Endodermal cell (in vitro differentiated cells): ENCODE results near the gene FAM72D. TPM values are rescaled to one million over a fixed set of nuclear protein-coding genes. Genes with fewer than 3 reads are reported as not detected.
"Not testable (repeated sequence)": the region's sequence is repeated elsewhere in the genome, so short reads cannot be mapped to it uniquely, and the experiment has no call there.

Experiments
- DNase-seq: peaks from one replicate; pipeline ENCODE4 v3.0.0-alpha.2; 2017
- H3K27ac ChIP-seq: 2 replicates; pipeline ENCODE4 v1.5.1; 2013; ENCODE audit warnings: mild to moderate bottlenecking, low read depth, low read length, moderate library complexity
- H3K27me3 ChIP-seq: 2 replicates; pipeline ENCODE4 v1.6.1; 2013; ENCODE audit warnings: mild to moderate bottlenecking, low read length, moderate library complexity; ENCODE audit not compliant: insufficient read depth, control insufficient read depth, poor library complexity, severe bottlenecking
- H3K36me3 ChIP-seq: 2 replicates; pipeline ENCODE4 v1.7.0; 2013; ENCODE audit warnings: mild to moderate bottlenecking, low read length, moderate library complexity; ENCODE audit not compliant: control insufficient read depth, insufficient read depth
- H3K4me1 ChIP-seq: one replicate; pipeline ENCODE4 v1.7.0; 2013; ENCODE audit warnings: low read length; ENCODE audit not compliant: control insufficient read depth, insufficient read depth
- H3K4me3 ChIP-seq: 2 replicates; pipeline ENCODE4 v1.5.1; 2013; ENCODE audit warnings: mild to moderate bottlenecking, low read length, moderate library complexity
- H3K9ac ChIP-seq: 2 replicates; pipeline ENCODE4 v1.6.1; 2013; ENCODE audit warnings: mild to moderate bottlenecking, low read length, moderate library complexity; ENCODE audit not compliant: poor library complexity, severe bottlenecking; ENCODE audit errors: extremely low read depth
- H3K9me3 ChIP-seq: 2 replicates; pipeline ENCODE4 v1.6.1; 2013; ENCODE audit warnings: mild to moderate bottlenecking, low read length, moderate library complexity; ENCODE audit not compliant: control insufficient read depth
- H3K27ac Mint-ChIP-seq: 2 replicates; pipeline ENCODE4 v1.8.0; 2020; ENCODE audit warnings: mixed read lengths
- H3K27me3 Mint-ChIP-seq: 2 replicates; pipeline ENCODE4 v1.8.0; 2021; ENCODE audit warnings: mild to moderate bottlenecking, mixed read lengths; ENCODE audit not compliant: insufficient read depth
- H3K36me3 Mint-ChIP-seq: 2 replicates; pipeline ENCODE4 v1.8.0; 2020; ENCODE audit warnings: low read depth, mixed read lengths
- H3K4me1 Mint-ChIP-seq: 2 replicates; pipeline ENCODE4 v1.8.0; 2020; ENCODE audit warnings: mixed read lengths
- H3K4me3 Mint-ChIP-seq: 2 replicates; pipeline ENCODE4 v1.8.0; 2020; ENCODE audit warnings: mild to moderate bottlenecking, moderate library complexity, mixed read lengths
- H3K9me3 Mint-ChIP-seq: 2 replicates; pipeline ENCODE4 v1.8.0; 2020; ENCODE audit warnings: mild to moderate bottlenecking, mixed read lengths
- WGBS, 2 experiments: methylation state at CpG; one replicate each; pipeline versions ENCODE4 v1.1.5 to v1.1.7; 2013; ENCODE audit warnings: missing lambda C conversion rate in 2 of 2, mixed read lengths in 1 of 2; ENCODE audit not compliant: insufficient coverage in 1 of 2, insufficient read length in 1 of 2; 5-methylcytosine and 5-hydroxymethylcytosine counted together
- total RNA-seq, 2 donors: library from RNA; stranded (reverse); fragmentation: NEBNext Ultra II Directional in 1 of 2; extraction: Animal tissue kit (Norgen Biotek cat#: 25700) in 1 of 2; gene quantifications; 2 replicates in 1 of 2; 3 replicates in 1 of 2; pipeline ENCODE4 v1.2.1, GENCODE V29; 2021

Gene FAM72D
- total RNA-seq, 2 donors from 2014 or later: 4.1 to 9.4 TPM

GRCh38 chr1:145115587-145116493, 20.1 kb downstream of the FAM72D start:
- not testable (repeated sequence) for H3K9me3 Mint-ChIP-seq, H3K27me3 Mint-ChIP-seq, H3K9me3 ChIP-seq, H3K4me3 Mint-ChIP-seq, H3K27me3 ChIP-seq, H3K36me3 Mint-ChIP-seq, H3K4me1 ChIP-seq, H3K36me3 ChIP-seq, H3K4me3 ChIP-seq, DNase-seq, H3K9ac ChIP-seq, H3K4me1 Mint-ChIP-seq, H3K27ac ChIP-seq, H3K27ac Mint-ChIP-seq
- WGBS, 2 experiments: no CpG with 5 or more reads among the region's 6 CpGs

- not testable (repeated sequence) for H3K36me3 Mint-ChIP-seq, H3K9me3 Mint-ChIP-seq, H3K36me3 ChIP-seq, H3K4me1 Mint-ChIP-seq, H3K27ac ChIP-seq, H3K27ac Mint-ChIP-seq, H3K9ac ChIP-seq, H3K27me3 ChIP-seq, H3K27me3 Mint-ChIP-seq, DNase-seq, H3K9me3 ChIP-seq, H3K4me3 Mint-ChIP-seq, H3K4me1 ChIP-seq, H3K4me3 ChIP-seq
- no CpG with 5 or more reads among the region's 3 CpGs for WGBS, 2 experiments
Measured at GRCh38 chr1:145119842-145120241, 24.1 kb downstream of the FAM72D start.

GRCh38 chr1:145122344-145123061, 26.7 kb downstream of the FAM72D start:
- not testable (repeated sequence) for DNase-seq, H3K36me3 Mint-ChIP-seq, H3K4me3 ChIP-seq, H3K9ac ChIP-seq, H3K9me3 ChIP-seq, H3K27ac Mint-ChIP-seq, H3K4me3 Mint-ChIP-seq, H3K27me3 ChIP-seq, H3K9me3 Mint-ChIP-seq, H3K27me3 Mint-ChIP-seq, H3K27ac ChIP-seq, H3K36me3 ChIP-seq, H3K4me1 Mint-ChIP-seq, H3K4me1 ChIP-seq
- WGBS, 2 experiments: no CpG with 5 or more reads among the region's 7 CpGs

- H3K9me3 Mint-ChIP-seq, H3K27me3 ChIP-seq, H3K36me3 ChIP-seq, H3K4me3 ChIP-seq, H3K9me3 ChIP-seq, H3K27ac ChIP-seq, H3K27me3 Mint-ChIP-seq, DNase-seq, H3K4me3 Mint-ChIP-seq, H3K27ac Mint-ChIP-seq, H3K9ac ChIP-seq, H3K36me3 Mint-ChIP-seq, H3K4me1 Mint-ChIP-seq, H3K4me1 ChIP-seq: not testable (repeated sequence)
- WGBS, 2 experiments: no CpG with 5 or more reads among the region's 1 CpG
Measured at GRCh38 chr1:145123062-145123395, 27.3 kb downstream of the FAM72D start.

GRCh38 chr1:145123992-145124641, 28.3 kb downstream of the FAM72D start:
- H3K9me3 Mint-ChIP-seq, H3K4me1 ChIP-seq, H3K27me3 ChIP-seq, DNase-seq, H3K36me3 ChIP-seq, H3K9ac ChIP-seq, H3K4me3 ChIP-seq, H3K4me3 Mint-ChIP-seq, H3K27me3 Mint-ChIP-seq, H3K27ac ChIP-seq, H3K4me1 Mint-ChIP-seq, H3K36me3 Mint-ChIP-seq, H3K27ac Mint-ChIP-seq, H3K9me3 ChIP-seq: not testable (repeated sequence)
- WGBS, 2 experiments: no CpG with 5 or more reads among the region's 7 CpGs

- DNase-seq, H3K4me3 ChIP-seq, H3K27me3 ChIP-seq, H3K4me3 Mint-ChIP-seq, H3K9me3 ChIP-seq, H3K4me1 ChIP-seq, H3K4me1 Mint-ChIP-seq, H3K9ac ChIP-seq, H3K9me3 Mint-ChIP-seq, H3K27ac ChIP-seq, H3K27me3 Mint-ChIP-seq, H3K36me3 ChIP-seq, H3K36me3 Mint-ChIP-seq, H3K27ac Mint-ChIP-seq: not testable (repeated sequence)
- no CpG with 5 or more reads among the region's 1 CpG for WGBS, 2 experiments
Measured at GRCh38 chr1:145125112-145125511, 29.3 kb downstream of the FAM72D start.
